Measurements from ENCODE around the gene SLC22A23.

Gene SLC22A23

DNA sequence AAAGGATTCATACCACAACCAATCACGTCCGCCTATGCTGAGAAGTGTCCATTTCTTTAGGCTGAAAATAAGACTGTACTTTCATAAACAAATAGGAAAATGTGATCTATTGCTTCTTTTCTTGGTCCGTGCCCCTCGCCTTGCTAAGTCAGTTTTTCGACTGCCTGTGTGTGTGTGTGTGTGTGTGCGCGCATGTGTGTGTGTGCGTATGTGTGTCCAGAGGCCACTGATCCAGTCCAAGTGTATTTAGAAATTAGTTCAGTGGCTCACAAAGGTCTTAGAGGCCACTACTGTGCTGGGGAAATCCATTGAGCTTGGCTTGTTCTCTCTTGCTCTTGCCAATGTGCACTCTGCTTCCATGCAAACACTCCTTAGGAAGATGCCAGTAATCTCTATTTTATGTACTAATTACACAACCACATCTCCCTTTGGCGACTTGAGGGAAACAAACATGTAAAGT, 50.5 kb downstream of the SLC22A23 start:
- no peak for DNase-seq (ENCODE audit: low read depth in 2 of 2, low spot score in 1 of 2)

- no peak for DNase-seq (ENCODE audit: low read depth in 2 of 2, low spot score in 1 of 2)
These were observed 51.2 kb downstream of the SLC22A23 start for GRCh38 chr6:3405679-3406078.

GRCh38 chr6:3405182-3405518, 51.7 kb downstream of the SLC22A23 start:
- no peak for DNase-seq (ENCODE audit: low read depth in 2 of 2, low spot score in 1 of 2)

- DNase-seq (ENCODE audit: low read depth in 2 of 2, low spot score in 1 of 2) = no peak
These were observed 53.3 kb downstream of the SLC22A23 start for GRCh38 chr6:3403238-3404173.

- no peak for DNase-seq (ENCODE audit: low read depth in 2 of 2, low spot score in 1 of 2)
These were observed 54.3 kb downstream of the SLC22A23 start for GRCh38 chr6:3402310-3403237.

GRCh38 chr6:3400162-3400561, 56.7 kb downstream of the SLC22A23 start:
- DNase-seq (ENCODE audit: low read depth in 2 of 2, low spot score in 1 of 2) = no peak

- no peak for DNase-seq (ENCODE audit: low read depth in 2 of 2, low spot score in 1 of 2)
These were observed 57.8 kb downstream of the SLC22A23 start for GRCh38 chr6:3398755-3399696.

GRCh38 chr6:3398165-3398562, 58.7 kb downstream of the SLC22A23 start:
- no peak for DNase-seq (ENCODE audit: low read depth in 2 of 2, low spot score in 1 of 2)

- DNase-seq (ENCODE audit: low read depth in 2 of 2, low spot score in 1 of 2) = no peak
These were observed 59.4 kb downstream of the SLC22A23 start for GRCh38 chr6:3397229-3398164.

DNA sequence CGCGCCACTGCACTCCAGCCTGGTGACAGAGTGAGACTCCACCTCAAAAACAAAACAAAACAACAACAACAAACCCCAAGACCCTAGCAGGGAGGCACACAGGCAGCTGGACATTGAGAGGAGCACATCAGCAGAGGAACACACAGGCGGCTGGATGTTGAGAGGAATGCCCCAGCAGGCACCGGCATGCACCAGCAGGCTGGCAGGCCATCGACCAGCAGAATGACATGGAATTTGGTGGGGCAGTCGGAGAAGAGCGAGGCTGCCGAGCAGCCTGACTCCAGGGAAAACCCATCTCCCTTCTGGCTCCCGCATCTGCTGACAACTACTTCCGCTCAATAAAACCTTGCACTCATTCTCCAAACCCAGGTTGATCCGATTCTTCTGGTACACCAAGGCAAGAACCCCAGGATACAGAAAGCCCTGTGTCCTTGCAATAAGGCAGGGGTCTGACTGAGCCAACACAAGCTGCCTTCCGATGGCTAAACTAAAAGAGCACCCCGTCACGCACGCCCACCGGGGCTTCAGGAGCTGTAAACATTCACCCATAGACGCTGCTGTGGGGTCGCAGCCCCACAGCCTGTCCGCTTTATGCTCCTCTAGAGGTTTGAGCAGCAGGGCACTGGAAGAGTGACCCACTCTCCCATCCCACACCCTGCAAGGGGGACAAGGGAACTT, 60.2 kb downstream of the SLC22A23 start:
- DNase-seq (ENCODE audit: low read depth in 2 of 2, low spot score in 1 of 2) = no peak

- DNase-seq (ENCODE audit: low read depth in 2 of 2, low spot score in 1 of 2) = no peak
These were observed 62.2 kb downstream of the SLC22A23 start for GRCh38 chr6:3394671-3395070.

DNA sequence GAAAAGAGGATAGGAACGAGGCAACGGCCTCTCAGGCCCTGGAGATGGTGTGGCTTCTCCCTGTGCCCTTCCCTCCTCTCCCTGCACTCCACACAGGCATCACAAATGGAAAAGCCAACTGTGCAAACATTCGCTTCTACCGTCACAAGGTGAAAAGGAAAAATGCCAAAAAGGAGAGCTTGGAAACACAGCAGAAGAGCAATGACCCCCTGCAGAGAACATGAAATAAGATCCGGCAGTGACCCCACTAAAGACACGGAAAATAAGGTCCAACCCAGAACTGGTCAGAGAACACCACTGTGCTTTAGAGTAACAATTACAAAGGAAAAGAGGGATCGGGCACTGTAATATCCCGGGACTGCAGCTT, 63.0 kb downstream of the SLC22A23 start:
- no peak for DNase-seq (ENCODE audit: low read depth in 2 of 2, low spot score in 1 of 2)

- no peak for DNase-seq (ENCODE audit: low read depth in 2 of 2, low spot score in 1 of 2)
These were observed 63.7 kb downstream of the SLC22A23 start for GRCh38 chr6:3392930-3393835.

GRCh38 chr6:3391902-3392458, 64.9 kb downstream of the SLC22A23 start:
- no peak for DNase-seq (ENCODE audit: low read depth in 2 of 2, low spot score in 1 of 2)

DNA sequence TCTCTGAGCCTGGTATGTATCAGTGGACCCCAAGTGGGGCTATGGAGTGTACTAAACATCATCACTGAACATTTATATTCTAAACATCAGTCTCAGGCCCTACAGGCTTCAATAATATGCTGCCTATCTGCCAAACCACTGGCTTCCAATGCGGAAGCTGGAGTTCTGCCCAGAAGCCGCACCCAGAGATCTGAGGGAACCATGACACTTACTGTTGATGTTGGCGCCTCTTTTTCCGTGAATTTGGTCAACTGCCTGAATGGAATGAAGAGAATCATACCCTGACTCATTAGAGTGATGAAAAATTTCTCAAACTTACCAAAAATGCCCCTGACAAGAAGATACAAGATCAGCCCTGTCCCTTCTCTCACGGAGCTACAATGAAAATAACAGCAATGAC, 66.2 kb downstream of the SLC22A23 start:
- no peak for DNase-seq (ENCODE audit: low read depth in 2 of 2, low spot score in 1 of 2)

DNA sequence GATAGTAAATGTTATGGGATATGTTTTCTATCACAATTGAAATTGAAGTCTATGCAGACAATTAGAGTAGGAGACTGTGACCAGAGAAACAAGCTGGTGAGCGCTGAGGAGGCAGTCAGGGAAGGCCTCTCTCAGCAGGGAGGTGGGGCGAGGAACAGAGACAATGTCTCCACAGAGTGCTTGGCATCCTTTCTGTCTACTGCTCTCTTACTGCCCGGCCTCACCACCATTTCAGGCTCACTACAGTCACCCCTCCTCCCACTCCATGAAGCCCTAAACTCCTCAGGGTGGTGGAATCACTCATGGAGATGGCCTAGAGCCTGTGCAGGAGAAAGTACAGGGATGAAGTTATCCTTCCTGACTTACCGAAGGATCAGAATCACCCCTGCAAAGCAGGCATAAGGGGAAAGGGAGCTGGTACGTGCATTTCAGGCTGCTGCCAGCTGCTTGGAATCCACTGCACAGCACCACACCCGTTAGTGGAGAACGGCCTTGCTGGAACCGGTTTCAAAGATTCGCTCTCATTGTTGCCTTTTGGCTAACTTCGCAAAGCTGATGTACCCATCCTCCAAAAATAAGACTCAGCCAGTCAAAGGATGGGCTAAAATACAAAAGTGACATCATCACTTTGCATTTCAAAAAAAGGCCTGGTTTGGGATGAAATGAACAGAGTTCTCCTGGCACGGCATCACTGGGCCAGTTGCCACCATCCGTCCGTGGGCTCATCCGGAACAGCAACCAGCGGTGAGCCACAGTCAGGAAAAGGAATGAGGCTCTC, 67.3 kb downstream of the SLC22A23 start:
- DNase-seq (ENCODE audit: low read depth in 2 of 2, low spot score in 1 of 2) = no peak

DNA sequence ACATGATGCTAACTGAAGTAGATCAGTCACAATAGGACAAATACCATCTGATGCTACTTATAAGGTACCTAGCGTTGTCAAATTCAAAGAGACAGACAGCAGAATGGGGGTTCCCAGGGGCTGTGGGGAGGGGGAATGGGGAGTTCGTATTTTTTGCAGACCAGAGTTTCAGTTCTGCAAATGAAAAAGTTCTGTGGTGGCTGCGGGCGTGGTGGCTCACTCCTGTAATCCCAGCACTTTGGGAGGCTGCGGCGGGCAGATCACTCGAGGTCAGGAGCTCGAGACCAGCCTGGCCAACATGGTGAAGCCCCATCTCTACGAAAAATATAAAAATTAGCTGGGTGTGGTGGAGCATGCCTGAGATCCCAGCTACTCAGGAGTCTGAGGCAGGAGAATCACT, 68.1 kb downstream of the SLC22A23 start:
- DNase-seq (ENCODE audit: low read depth in 2 of 2, low spot score in 1 of 2) = no peak
